ENCODE measurements around the gene CBX4. TPM values are rescaled to one million over a fixed set of nuclear protein-coding genes. Genes with fewer than 3 reads are reported as not detected.

The CBX4 gene
- polyA plus RNA-seq, 1 donor (not counting 4 experiments of a cell fraction or from before 2014, with no cell fraction given): 7.0 TPM

DNA sequence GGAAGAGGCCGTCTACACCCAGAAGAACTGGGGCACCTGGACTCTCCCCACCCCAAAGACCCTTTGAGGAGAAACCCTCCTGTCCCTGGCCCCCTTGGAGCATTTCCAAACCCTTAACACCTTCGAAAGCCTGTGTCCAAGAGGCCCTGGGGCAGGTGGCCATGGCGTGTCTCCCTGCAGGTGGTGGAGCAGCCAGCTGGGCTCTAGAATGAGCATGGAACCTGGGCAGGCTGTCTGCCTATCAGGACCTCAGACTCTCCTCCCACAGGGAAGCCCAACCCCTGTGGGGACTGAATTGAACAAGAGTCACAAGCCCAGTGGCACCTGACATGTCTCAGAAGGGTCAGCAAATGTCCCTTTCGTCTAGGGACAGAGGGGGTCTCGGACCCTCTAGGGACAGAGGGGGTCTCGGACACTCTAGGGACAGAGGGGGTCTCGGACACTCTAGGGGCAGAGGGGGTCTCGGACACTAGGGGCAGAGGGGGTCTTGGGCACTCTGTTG is 8.4 kb downstream of the CBX4 start:
- no peak overlapping the region for H3K4me3 ChIP-seq (ENCODE audit: control insufficient read depth in 2 of 3, extremely low read depth in 1 of 3, insufficient read depth in 2 of 3, low read depth in 1 of 3, low read length in 3 of 3)
- no peaks in the 10 kb centered on the region for H3K79me2 ChIP-seq (ENCODE audit: control insufficient read depth, insufficient read depth, low read length)
- no peaks in the 10 kb centered on the region for H3K27me3 ChIP-seq (ENCODE audit: control insufficient read depth, extremely low read depth, insufficient read depth, low read length)
- H2AFZ ChIP-seq (ENCODE audit: control insufficient read depth, low read length): no peak overlapping the region
- H3K27ac ChIP-seq (ENCODE audit: control insufficient read depth, insufficient read depth, low read length): no peak overlapping the region
- H3K9ac ChIP-seq (ENCODE audit: control insufficient read depth, extremely low read depth, insufficient read depth, low read length): no peak overlapping the region
- TF ChIP-seq, protein P1, sequence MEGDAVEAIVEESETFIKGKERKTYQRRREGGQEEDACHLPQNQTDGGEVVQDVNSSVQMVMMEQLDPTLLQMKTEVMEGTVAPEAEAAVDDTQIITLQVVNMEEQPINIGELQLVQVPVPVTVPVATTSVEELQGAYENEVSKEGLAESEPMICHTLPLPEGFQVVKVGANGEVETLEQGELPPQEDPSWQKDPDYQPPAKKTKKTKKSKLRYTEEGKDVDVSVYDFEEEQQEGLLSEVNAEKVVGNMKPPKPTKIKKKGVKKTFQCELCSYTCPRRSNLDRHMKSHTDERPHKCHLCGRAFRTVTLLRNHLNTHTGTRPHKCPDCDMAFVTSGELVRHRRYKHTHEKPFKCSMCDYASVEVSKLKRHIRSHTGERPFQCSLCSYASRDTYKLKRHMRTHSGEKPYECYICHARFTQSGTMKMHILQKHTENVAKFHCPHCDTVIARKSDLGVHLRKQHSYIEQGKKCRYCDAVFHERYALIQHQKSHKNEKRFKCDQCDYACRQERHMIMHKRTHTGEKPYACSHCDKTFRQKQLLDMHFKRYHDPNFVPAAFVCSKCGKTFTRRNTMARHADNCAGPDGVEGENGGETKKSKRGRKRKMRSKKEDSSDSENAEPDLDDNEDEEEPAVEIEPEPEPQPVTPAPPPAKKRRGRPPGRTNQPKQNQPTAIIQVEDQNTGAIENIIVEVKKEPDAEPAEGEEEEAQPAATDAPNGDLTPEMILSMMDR (optimal IDR thresholded peaks at IDR 0.05 in 1 of 3, IDR thresholded peaks at IDR 0.05 in 1 of 3, conservative IDR thresholded peaks at IDR 0.05 in 1 of 3; ENCODE audit: extremely low read depth in 1 of 3, insufficient read depth in 2 of 3, low read length in 3 of 3): no peak
- no peak for TF ChIP-seq EZH2 (IDR thresholded peaks at IDR 0.05; ENCODE audit: low read length)
- H3K4me1 ChIP-seq (ENCODE audit: control insufficient read depth, extremely low read depth, insufficient read depth, low read length): peaks cover under 1% of the 10 kb centered on the region
- dilution Hi-C loops (cut with MboI; ENCODE audit: extremely low pct_ligation_motif_present, low sequenced_read_pairs): no loop called here
- H3K4me2 ChIP-seq (ENCODE audit: control insufficient read depth, extremely low read depth, insufficient read depth, low read depth, low read length): no peak overlapping the region
- H3K36me3 ChIP-seq (ENCODE audit: control insufficient read depth in 2 of 2, extremely low read depth in 1 of 2, insufficient read depth in 2 of 2, low read length in 2 of 2): peaks cover 0 to 6% of the 10 kb centered on the region in 2 experiments
- DNase-seq (ENCODE audit: low read depth, low spot score) (no peak), FAIRE-seq (no peak)
- peaks cover 3% of the 10 kb centered on the region for H4K20me1 ChIP-seq (ENCODE audit: control insufficient read depth, extremely low read depth, insufficient read depth, low read length)
- no peaks in the 10 kb centered on the region for H3K9me1 ChIP-seq (ENCODE audit: control insufficient read depth, extremely low read depth, insufficient read depth, low read length)
- H3K9me3 ChIP-seq (ENCODE audit: control insufficient read depth, low read depth, low read length): no peaks in the 10 kb centered on the region

DNA sequence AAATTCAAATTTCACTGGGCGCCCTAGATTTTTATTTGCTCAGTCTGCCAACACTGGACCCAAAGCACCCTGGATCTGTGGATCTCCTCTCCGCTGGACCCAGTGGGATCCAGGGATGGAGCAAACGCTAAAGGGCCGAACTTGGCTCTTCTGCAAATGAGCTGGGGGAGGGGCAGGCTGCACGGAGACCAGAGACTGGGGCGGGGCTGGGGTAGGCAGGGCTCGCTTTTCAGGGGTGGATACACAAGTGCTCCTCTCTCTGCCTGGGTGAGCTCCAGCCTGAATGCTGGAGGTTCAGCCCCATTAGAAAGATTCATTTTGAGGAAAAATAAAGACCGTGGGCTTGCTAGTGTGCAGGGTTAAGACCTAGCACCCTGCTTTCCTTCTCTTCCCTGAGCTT is 8.9 kb downstream of the CBX4 start:
- H4K20me1 ChIP-seq (ENCODE audit: control insufficient read depth, extremely low read depth, insufficient read depth, low read length): peaks cover 3% of the 10 kb centered on the region
- no peaks in the 10 kb centered on the region for H3K79me2 ChIP-seq (ENCODE audit: control insufficient read depth, insufficient read depth, low read length)
- H3K9ac ChIP-seq (ENCODE audit: control insufficient read depth, extremely low read depth, insufficient read depth, low read length): no peak overlapping the region
- no peak overlapping the region for H3K4me2 ChIP-seq (ENCODE audit: control insufficient read depth, extremely low read depth, insufficient read depth, low read depth, low read length)
- no peaks in the 10 kb centered on the region for H3K9me1 ChIP-seq (ENCODE audit: control insufficient read depth, extremely low read depth, insufficient read depth, low read length)
- no peaks in the 10 kb centered on the region for H3K4me1 ChIP-seq (ENCODE audit: control insufficient read depth, extremely low read depth, insufficient read depth, low read length)
- H3K27me3 ChIP-seq (ENCODE audit: control insufficient read depth, extremely low read depth, insufficient read depth, low read length): no peaks in the 10 kb centered on the region
- no peaks in the 10 kb centered on the region for H3K9me3 ChIP-seq (ENCODE audit: control insufficient read depth, low read depth, low read length)
- H3K4me3 ChIP-seq (ENCODE audit: control insufficient read depth in 2 of 3, extremely low read depth in 1 of 3, insufficient read depth in 2 of 3, low read depth in 1 of 3, low read length in 3 of 3): no peak overlapping the region
- TF ChIP-seq, protein P1 (optimal IDR thresholded peaks at IDR 0.05 in 1 of 3, IDR thresholded peaks at IDR 0.05 in 1 of 3, conservative IDR thresholded peaks at IDR 0.05 in 1 of 3; ENCODE audit: extremely low read depth in 1 of 3, insufficient read depth in 2 of 3, low read length in 3 of 3): no peak
- no peak for TF ChIP-seq EZH2 (IDR thresholded peaks at IDR 0.05; ENCODE audit: low read length)
- peaks cover 0 to 6% of the 10 kb centered on the region in 2 experiments for H3K36me3 ChIP-seq (ENCODE audit: control insufficient read depth in 2 of 2, extremely low read depth in 1 of 2, insufficient read depth in 2 of 2, low read length in 2 of 2)
- DNase-seq (ENCODE audit: low read depth, low spot score) (no peak), FAIRE-seq (no peak)
- no peak overlapping the region for H2AFZ ChIP-seq (ENCODE audit: control insufficient read depth, low read length)
- dilution Hi-C loops (cut with MboI; ENCODE audit: extremely low pct_ligation_motif_present, low sequenced_read_pairs): no loop called here
- no peak overlapping the region for H3K27ac ChIP-seq (ENCODE audit: control insufficient read depth, insufficient read depth, low read length)

Measured in keratinocyte (primary cell).